Skeletal muscle satellite cell (primary cell): ENCODE results near the gene RSRC1.
"Not testable (repeated sequence)": the region's sequence is repeated elsewhere in the genome, so short reads cannot be mapped to it uniquely, and the experiment has no call there.

Source experiments
- H3K27me3 ChIP-seq: 2 replicates; pipeline ENCODE4 v1.7.0; 2013; ENCODE audit warnings: low read length; ENCODE audit not compliant: control insufficient read depth, insufficient read depth
- H3K36me3 ChIP-seq: 2 replicates; pipeline ENCODE4 v1.7.0; 2013; ENCODE audit warnings: mild to moderate bottlenecking, control low read depth, low read length; ENCODE audit not compliant: insufficient read depth
- H3K4me1 ChIP-seq: 2 replicates; pipeline ENCODE4 v1.7.0; 2013; ENCODE audit warnings: low read length; ENCODE audit not compliant: control insufficient read depth, insufficient read depth
- H3K4me2 ChIP-seq: 2 replicates; pipeline ENCODE4 v1.7.0; 2013; ENCODE audit warnings: mild to moderate bottlenecking, low read length
- H3K4me3 ChIP-seq: 2 replicates; pipeline ENCODE4 v1.7.0; 2013; ENCODE audit warnings: low read length
- H3K9ac ChIP-seq: 2 replicates; pipeline ENCODE4 v1.7.0; 2013; ENCODE audit warnings: mild to moderate bottlenecking, low read depth, low read length, moderate library complexity
- H3K9me3 ChIP-seq: replicated peaks from 2 replicates; pipeline ENCODE4 v1.7.0; 2013; ENCODE audit warnings: mild to moderate bottlenecking, control low read depth, low read length

The RSRC1 gene

DNA sequence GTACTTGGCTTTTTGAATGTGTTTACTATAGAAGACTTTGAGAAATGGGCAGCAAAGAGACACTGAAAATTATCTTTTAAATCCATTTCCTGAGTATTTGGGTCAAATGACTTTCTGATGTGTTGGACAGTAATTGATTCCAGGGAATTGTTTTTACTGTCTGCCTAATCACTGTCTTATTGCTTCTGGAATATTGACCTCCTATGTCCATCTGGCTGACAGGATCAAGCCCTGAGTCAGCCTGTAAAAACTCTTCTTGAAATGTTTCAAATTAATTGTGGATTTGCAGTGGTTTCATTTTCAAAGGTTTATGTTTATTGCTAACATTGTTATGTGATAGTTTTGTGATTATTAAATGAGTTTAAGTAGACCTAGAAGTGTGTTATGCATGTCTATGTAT lies 410.5 kb downstream of the RSRC1 start:
- Histone ChIP-seq H3K9me3 (no peaks in the 10 kb centered on the region), H3K36me3 (no peaks in the 10 kb centered on the region), H3K9ac (no peak overlapping the region), H3K27me3 (no peaks in the 10 kb centered on the region), H3K4me2 (no peak overlapping the region), H3K4me3 (no peak overlapping the region), H3K4me1 (peaks cover 6% of the 10 kb centered on the region)

DNA sequence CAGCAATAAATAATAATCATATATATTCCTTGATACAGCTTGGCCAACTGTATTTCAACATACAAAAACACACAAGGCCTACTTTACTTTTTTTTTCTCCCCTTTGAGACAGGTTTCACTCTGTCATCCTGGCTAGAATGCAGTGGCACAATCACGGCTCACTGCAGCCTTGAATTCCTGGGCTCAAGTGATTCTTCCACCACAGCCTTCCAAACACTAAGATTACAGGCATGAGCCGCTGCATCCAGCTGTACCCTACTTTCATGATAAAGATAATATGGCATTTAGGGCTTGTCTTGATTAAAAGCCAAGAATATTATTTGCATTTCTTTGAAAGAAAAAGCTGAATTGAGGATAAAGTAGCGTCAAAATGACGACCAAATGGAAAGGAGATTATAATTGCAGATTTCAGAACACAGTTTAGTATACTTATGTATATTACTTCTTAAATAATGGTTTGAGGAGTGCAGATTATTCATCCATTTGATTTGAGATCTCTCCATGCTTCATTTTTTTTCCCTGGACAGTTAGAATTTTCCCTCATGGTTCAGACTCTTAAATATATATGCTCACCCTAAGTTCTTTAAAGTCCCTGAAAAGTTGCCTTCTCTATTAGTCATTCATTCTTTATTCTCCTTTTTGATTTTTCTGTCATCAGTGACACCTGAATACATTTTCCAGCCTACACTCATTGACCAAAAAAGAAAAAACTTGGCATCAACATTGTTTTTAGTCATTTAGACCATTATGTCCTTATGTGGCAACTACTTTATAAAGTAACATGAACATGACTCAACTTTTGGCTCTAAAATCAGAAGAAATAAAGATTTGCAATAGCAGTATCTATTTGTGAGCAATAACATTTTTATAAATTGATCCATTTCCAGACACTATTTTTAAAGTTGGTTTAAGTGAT lies 412.6 kb downstream of the RSRC1 start:
- Histone ChIP-seq H3K4me3 (no peak overlapping the region), H3K9ac (no peak overlapping the region), H3K4me1 (peaks cover 6% of the 10 kb centered on the region), H3K27me3 (no peaks in the 10 kb centered on the region), H3K36me3 (no peaks in the 10 kb centered on the region), H3K4me2 (no peak overlapping the region), H3K9me3 (no peaks in the 10 kb centered on the region)

DNA sequence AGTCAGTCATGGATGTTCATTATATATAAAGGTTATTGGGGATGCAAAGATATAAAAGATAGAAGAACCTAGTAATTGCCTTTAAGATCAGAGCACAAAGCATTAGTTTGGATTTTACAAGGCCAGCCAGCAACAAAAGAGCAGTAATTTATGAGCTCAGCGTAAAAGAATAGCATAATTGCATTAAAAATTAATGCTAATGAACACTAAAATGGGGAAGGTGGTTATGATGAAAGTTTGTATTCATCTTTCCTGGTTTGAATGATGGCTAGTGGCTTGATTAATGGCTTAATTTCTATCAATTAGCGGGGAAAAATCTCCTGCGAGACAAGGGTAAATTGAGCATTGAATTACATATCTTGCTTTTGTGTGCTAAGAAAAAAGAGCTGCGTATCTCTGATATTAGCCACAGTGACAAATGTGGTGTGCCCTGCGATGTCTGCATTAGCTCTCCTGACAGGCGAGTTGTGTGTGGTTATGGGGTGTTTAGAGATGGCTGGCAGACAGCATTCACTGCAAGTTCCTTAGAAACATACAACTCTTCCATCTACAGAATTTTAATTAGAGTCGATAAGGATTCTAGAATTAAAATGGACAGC lies 418.3 kb downstream of the RSRC1 start:
- H3K9me3 ChIP-seq: no peaks in the 10 kb centered on the region
- no peak overlapping the region for H3K9ac ChIP-seq
- H3K4me2 ChIP-seq: no peak overlapping the region
- H3K27me3 ChIP-seq: no peaks in the 10 kb centered on the region
- H3K4me3 ChIP-seq: no peak overlapping the region
- H3K4me1 ChIP-seq: no peaks in the 10 kb centered on the region
- no peaks in the 10 kb centered on the region for H3K36me3 ChIP-seq

DNA sequence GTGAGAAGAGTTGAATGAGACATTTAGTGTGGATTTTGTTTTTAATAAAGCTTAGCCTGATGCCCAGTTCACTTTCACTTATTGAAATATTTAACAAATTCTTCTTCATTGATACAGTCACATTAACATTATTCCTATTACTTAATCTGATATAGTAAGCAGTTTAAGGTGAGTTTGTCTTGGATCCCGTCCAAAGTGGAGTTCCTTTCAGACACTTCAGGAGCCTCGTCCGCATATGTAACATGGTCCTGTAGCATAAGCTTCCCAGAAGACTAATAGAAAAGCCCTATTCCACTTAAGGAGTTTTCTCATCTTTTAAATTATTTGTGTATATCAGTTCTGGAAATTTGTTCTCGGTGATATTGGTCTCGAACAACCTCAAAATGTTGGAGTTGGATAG lies 421.4 kb downstream of the RSRC1 start:
- no peaks in the 10 kb centered on the region for H3K36me3 ChIP-seq
- no peak overlapping the region for H3K4me3 ChIP-seq
- H3K4me2 ChIP-seq: no peak overlapping the region
- H3K9ac ChIP-seq: no peak overlapping the region
- H3K9me3 ChIP-seq: no peaks in the 10 kb centered on the region
- H3K4me1 ChIP-seq: no peaks in the 10 kb centered on the region
- no peaks in the 10 kb centered on the region for H3K27me3 ChIP-seq

DNA sequence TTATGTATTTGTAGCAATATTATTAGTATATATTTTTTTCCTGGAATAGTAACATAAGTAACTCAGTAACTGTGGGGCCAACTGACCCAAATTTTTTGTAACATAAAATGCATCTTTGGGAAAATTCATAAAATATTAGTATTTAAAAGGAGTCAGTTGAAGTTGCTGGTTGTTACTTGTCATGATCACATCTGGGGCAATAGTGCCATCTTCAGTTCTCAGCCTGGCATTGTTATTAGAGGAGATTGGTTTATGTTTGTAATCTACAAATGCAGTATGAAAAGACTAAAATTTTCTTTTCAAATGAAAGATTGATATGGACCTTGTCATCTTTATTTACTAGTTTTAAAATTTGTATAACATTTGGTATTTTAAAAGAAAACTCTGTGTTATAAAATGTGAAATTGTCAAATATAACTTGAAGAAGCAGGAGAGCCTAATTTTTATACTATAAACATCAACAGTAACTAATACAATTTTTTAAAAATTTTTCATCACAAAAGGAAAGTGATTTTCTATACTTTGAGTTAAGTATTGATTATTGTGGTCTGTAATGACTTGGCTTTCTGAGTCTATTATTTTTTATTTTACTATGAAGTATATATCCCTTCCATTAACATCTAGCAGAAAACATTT lies 422.3 kb downstream of the RSRC1 start:
- H3K9me3 ChIP-seq: no peaks in the 10 kb centered on the region
- no peaks in the 10 kb centered on the region for H3K36me3 ChIP-seq
- no peak overlapping the region for H3K4me2 ChIP-seq
- no peak overlapping the region for H3K4me3 ChIP-seq
- H3K4me1 ChIP-seq: no peaks in the 10 kb centered on the region
- H3K27me3 ChIP-seq: no peaks in the 10 kb centered on the region
- no peak overlapping the region for H3K9ac ChIP-seq

DNA sequence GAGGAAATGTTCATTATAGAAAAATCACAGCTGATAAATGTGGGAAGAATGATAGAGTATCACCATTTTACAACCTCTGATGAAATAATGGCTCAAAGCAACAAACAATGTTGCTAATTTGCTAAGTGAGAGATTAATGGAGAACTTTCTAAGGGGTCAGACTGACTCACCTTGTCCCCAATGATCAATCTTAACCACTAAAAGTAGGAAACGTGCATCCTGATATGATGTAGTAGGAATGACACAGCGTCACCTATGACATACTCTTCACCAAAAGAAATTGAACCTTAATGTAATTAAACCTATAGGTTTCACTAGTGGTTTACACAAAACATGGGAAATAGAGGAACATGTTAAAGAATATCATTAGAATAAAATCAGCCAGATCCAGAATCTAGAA lies 426.0 kb downstream of the RSRC1 start:
- H3K4me3 ChIP-seq: no peak overlapping the region
- no peak overlapping the region for H3K4me2 ChIP-seq
- H3K9me3 ChIP-seq: no peaks in the 10 kb centered on the region
- H3K36me3 ChIP-seq: no peaks in the 10 kb centered on the region
- no peaks in the 10 kb centered on the region for H3K4me1 ChIP-seq
- no peak overlapping the region for H3K9ac ChIP-seq
- no peaks in the 10 kb centered on the region for H3K27me3 ChIP-seq

DNA sequence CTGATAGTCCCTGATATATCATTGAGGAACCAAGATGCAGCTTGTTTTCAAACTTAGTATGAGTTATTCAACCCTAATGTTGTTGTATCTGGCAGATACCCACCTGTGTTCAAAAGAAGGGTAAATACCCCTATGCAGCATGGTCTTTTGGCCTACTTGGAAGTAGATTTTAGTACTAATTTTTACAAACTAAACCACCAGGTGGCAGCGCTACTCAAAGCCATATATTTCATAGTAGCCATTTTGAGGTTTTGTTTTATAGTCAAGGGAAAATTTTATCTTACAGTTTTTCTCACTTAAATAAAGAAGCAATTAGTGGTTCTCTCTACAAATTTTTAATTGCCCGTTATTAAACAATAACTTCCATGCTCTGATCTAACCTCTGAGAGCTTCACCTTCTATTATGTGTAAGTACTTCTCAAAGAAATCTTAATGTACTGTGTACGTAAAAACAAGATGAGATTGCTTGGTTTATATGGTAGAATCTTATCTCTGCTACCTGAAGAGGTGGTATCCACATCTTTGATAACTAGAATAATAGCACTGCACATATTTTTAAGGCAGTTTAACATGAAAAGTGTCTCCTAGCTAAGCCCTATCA lies 429.6 kb downstream of the RSRC1 start:
- H3K9ac ChIP-seq: no peak overlapping the region
- H3K9me3 ChIP-seq: no peaks in the 10 kb centered on the region
- no peak overlapping the region for H3K4me3 ChIP-seq
- no peaks in the 10 kb centered on the region for H3K27me3 ChIP-seq
- H3K36me3 ChIP-seq: no peaks in the 10 kb centered on the region
- no peaks in the 10 kb centered on the region for H3K4me1 ChIP-seq
- no peak overlapping the region for H3K4me2 ChIP-seq

DNA sequence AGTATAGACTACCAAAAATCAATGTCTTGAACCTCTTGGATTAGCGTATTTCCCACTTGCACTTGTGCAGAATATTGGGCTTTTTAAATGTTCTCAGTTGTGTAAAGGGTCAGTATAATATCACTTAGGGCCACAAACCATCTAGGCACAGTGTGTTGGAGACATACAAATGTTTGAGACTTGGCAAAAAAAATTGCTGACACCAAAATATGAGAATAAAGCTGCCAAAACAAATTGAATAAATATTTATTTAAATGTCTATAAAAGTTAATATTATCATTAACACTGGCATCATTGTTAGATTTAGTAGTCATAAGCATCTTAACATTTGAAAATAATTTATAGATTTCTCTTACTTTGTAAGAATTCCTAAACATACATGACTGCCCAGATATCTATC lies 430.2 kb downstream of the RSRC1 start:
- Histone ChIP-seq H3K9me3 (no peaks in the 10 kb centered on the region), H3K27me3 (no peaks in the 10 kb centered on the region), H3K36me3 (no peaks in the 10 kb centered on the region), H3K4me3 (no peak overlapping the region), H3K4me1 (no peaks in the 10 kb centered on the region), H3K4me2 (no peak overlapping the region), H3K9ac (no peak overlapping the region)

DNA sequence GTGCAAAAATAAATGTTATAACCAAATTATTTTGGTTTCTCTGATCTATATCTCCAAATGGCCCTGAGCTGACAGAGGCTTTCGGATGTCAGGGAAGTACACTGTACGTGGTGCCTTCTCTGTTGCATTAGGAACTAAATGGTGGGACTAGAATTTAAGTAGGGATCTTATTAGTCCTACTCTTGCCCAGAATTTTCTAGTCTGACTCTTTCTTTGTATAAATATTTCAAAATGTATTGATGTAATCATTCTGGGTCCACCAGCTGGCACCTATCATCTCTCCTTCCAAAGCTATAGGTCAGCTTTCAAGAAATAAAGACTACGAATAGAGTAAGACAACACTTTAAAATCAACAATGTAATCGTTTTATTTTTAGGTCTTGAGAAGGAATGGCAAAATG lies 438.8 kb downstream of the RSRC1 start:
- Histone ChIP-seq H3K9me3 (no peaks in the 10 kb centered on the region), H3K4me2 (no peak overlapping the region), H3K36me3 (no peaks in the 10 kb centered on the region), H3K27me3 (no peaks in the 10 kb centered on the region), H3K9ac (no peak overlapping the region), H3K4me1 (no peaks in the 10 kb centered on the region), H3K4me3 (no peak overlapping the region)

DNA sequence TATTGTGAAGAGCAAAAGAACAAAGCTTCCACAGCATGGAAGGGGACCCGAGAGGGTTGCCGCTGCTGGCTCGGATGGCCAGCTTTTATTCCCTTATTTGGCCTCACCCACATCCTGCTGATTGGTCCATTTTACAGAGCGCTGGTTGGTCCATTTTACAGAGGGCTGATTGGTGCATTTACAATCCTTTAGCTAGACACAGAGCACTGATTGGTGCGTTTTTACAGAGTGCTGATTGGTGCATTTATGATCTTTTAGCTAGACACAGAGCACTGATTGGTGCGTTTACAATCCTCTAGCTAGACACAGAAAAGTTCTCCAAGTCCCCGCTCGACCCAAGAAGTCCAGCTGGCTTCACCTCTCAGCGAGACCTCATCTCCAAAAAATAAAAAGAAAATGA lies 440.0 kb downstream of the RSRC1 start:
- not testable (repeated sequence) for H3K4me3 ChIP-seq, H3K4me2 ChIP-seq, H3K9ac ChIP-seq, H3K36me3 ChIP-seq, H3K27me3 ChIP-seq, H3K9me3 ChIP-seq, H3K4me1 ChIP-seq

DNA sequence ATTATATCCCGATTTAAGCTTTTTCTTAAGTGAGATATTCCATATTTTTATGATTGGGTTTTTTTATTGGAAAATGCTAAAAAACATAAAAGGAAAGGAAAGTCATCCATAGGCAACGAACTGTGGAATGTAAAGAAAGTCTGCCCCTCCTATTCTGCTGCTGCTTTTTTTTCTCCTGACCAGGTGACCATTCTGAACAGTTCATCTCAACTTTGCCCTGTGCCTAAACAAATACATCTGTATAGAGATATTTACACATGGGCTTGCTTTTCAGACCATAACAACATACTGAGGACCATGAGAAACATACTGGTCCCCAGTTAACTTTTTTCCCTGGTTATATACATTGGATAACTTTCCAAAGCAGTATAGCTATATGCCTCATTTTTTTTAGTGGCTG lies 442.2 kb downstream of the RSRC1 start:
- Histone ChIP-seq H3K27me3 (no peaks in the 10 kb centered on the region), H3K4me2 (no peak overlapping the region), H3K36me3 (no peaks in the 10 kb centered on the region), H3K9me3 (no peaks in the 10 kb centered on the region), H3K4me1 (no peaks in the 10 kb centered on the region), H3K9ac (no peak overlapping the region), H3K4me3 (no peak overlapping the region)
